Measurements from ENCODE around the gene MEMO1.

DNA sequence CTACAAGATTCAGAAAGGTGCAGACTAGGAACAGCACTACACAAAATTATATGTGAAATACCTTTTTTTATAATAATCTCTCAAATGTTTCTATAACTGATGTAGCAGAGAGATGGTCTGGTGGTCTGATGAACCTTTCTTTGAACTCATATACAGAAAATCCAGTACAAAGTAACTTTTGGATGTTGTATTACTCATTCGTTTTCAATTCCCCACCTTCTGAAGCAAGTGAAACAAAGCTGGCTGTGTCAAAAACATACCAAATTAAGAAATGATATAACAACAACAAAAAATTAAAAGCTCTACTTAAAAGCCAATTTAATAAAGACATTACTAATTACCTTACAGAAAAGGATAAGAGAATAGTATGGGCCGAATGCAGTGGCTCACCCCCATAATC, 38.7 kb downstream of the MEMO1 start:
- TF ChIP-seq, protein P1, sequence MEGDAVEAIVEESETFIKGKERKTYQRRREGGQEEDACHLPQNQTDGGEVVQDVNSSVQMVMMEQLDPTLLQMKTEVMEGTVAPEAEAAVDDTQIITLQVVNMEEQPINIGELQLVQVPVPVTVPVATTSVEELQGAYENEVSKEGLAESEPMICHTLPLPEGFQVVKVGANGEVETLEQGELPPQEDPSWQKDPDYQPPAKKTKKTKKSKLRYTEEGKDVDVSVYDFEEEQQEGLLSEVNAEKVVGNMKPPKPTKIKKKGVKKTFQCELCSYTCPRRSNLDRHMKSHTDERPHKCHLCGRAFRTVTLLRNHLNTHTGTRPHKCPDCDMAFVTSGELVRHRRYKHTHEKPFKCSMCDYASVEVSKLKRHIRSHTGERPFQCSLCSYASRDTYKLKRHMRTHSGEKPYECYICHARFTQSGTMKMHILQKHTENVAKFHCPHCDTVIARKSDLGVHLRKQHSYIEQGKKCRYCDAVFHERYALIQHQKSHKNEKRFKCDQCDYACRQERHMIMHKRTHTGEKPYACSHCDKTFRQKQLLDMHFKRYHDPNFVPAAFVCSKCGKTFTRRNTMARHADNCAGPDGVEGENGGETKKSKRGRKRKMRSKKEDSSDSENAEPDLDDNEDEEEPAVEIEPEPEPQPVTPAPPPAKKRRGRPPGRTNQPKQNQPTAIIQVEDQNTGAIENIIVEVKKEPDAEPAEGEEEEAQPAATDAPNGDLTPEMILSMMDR (conservative IDR thresholded peaks at IDR 0.05 in 1 of 2, IDR thresholded peaks at IDR 0.05 in 1 of 2; ENCODE audit: extremely low read depth in 1 of 2, insufficient read depth in 1 of 2, low read depth in 1 of 2, low read length in 2 of 2): no peak
- TF ChIP-seq EZH2 (IDR thresholded peaks at IDR 0.05; ENCODE audit: borderline replicate concordance, low read length): no peak

Measured in mammary epithelial cell (primary cell).